ENCODE data around the gene PDCD4. TPM values are rescaled to one million over a fixed set of nuclear protein-coding genes. Genes with fewer than 3 reads are reported as not detected.

The PDCD4 gene
- total RNA-seq, 1 experiment from 2014 or later: 133 TPM

DNA sequence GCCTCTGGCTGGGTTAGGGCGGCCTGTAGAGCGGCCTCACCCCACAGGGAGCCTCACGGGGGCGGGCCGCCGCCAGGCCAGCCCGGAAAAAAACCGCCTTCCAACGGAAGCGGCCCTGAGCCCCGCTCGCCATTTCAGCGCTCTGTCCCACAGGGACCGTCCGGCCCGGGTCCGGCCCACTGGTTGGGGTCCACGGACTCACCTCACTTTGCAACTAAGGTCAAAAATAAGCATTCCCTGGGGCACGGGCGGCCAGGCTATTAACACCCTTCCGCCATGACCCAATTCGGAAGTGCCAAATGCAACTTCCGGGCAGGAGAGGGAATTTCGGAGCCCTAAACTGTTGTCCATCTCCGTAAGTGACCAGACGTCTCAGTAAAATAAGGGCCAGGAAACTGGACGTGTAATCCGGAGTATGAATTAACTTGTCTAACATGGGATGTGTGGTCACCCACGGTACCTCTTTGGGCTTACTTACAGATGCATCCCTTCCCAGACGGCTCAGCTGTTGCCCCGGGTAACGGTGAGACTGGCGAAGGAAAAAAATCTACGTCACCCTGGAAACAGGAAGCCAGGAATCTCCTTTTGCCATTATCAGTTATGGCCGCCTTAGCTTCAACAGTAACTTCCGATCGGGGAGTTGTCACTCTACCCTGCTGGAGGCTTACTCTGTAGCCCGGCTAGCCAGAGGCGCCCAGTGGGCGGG lies 47.1 kb downstream of the PDCD4 start, which contains the start of gene BBIP1:
TSS of gene BBIP1 (minus strand) at position 538 of the 706 bp plus-strand sequence. CDS start 1,023 bp downstream, outside the sequence.
- H3K36me3 Mint-ChIP-seq (ENCODE audit: insufficient read depth, unreplicated experiment): peaks cover 18% of the 10 kb centered on the region
- H3K4me3 Mint-ChIP-seq (ENCODE audit: unreplicated experiment): peak within 1 kb of the TSS; percentile 89
- H3K4me1 Mint-ChIP-seq (ENCODE audit: insufficient read depth, unreplicated experiment): peaks cover 22% of the 10 kb centered on the region
- H3K27me3 Mint-ChIP-seq (ENCODE audit: insufficient read depth, unreplicated experiment): no peaks in the 10 kb centered on the region
- intact Hi-C loops (cut with micrococcal nuclease): loop anchor here (1.0 to 2.0 kb wide), 2 partner anchors 16 to 172 kb away; no protein-coding TSS in a partner anchor
- BruUV-seq (replicated peaks): TSS peak; percentile 49
- H3K9me3 Mint-ChIP-seq (ENCODE audit: unreplicated experiment): no peaks in the 10 kb centered on the region
- peak; percentile 100 for DNase-seq (ENCODE audit: unreplicated experiment)
- peak within 1 kb of the TSS; percentile 100 for H3K27ac Mint-ChIP-seq (ENCODE audit: low read depth, unreplicated experiment)
- POLR2A ChIA-PET: interaction anchor here (0.6 to 5.5 kb wide), 50 partner anchors 9 to 1266 kb away, joined by 3 to 129 read pairs (median 4); partner anchors contain the start of genes PDCD4 and SMNDC1
- CTCF ChIA-PET: interaction anchor here (0.6 to 1.4 kb wide), 5 partner anchors 12 to 613 kb away, joined by 3 to 5 read pairs (median 3); no protein-coding TSS in a partner anchor
- TF ChIP-seq, protein P1, sequence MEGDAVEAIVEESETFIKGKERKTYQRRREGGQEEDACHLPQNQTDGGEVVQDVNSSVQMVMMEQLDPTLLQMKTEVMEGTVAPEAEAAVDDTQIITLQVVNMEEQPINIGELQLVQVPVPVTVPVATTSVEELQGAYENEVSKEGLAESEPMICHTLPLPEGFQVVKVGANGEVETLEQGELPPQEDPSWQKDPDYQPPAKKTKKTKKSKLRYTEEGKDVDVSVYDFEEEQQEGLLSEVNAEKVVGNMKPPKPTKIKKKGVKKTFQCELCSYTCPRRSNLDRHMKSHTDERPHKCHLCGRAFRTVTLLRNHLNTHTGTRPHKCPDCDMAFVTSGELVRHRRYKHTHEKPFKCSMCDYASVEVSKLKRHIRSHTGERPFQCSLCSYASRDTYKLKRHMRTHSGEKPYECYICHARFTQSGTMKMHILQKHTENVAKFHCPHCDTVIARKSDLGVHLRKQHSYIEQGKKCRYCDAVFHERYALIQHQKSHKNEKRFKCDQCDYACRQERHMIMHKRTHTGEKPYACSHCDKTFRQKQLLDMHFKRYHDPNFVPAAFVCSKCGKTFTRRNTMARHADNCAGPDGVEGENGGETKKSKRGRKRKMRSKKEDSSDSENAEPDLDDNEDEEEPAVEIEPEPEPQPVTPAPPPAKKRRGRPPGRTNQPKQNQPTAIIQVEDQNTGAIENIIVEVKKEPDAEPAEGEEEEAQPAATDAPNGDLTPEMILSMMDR (IDR thresholded peaks at IDR 0.05; ENCODE audit: unreplicated experiment): no peak

DNA sequence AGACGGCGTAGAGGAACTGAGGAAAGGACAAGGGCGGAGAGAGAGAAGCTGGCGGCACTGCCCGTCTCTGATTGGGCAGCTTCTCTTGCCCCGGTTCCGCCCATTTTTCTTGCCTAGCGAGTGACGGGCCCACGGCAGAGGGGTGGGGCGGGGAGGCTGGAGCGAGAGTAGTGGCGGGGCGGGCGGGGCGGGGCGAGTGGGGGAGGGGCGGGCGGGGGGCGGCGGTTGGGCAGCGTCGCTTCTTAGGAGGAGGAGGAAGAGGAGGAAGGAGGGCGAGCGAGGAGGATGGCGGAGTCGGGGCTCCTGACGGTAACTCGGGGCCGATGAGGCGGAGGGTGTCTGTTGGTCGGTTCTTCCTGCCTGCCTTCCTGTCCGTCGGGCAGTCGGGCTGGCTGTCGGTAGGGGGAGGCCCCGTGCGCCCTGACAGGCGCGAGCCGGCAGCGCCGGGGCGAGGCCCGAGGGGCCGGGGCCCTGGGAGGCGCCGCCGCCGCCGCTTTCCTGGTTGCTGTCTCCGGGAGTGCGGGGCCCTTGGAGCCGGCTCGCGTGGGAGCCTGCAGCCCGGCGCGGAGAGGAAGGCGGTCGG lies 47.7 kb downstream of the PDCD4 start, which contains the start of gene SHOC2:
TSS of gene SHOC2 (plus strand) at position 256 of the 583 bp plus-strand sequence. CDS start 44,755 bp downstream, outside the sequence.
- CTCF ChIA-PET: no interaction called here
- H3K27me3 Mint-ChIP-seq (ENCODE audit: insufficient read depth, unreplicated experiment): no peaks in the 10 kb centered on the region
- H3K36me3 Mint-ChIP-seq (ENCODE audit: insufficient read depth, unreplicated experiment): peaks cover 18% of the 10 kb centered on the region
- no peaks in the 10 kb centered on the region for H3K9me3 Mint-ChIP-seq (ENCODE audit: unreplicated experiment)
- BruUV-seq (replicated peaks): no TSS peak
- intact Hi-C loops (cut with micrococcal nuclease): loop anchor here (2.0 kb wide), 1 partner anchor 17 kb away; no protein-coding TSS in a partner anchor
- POLR2A ChIA-PET: interaction anchor here (0.6 to 5.5 kb wide), 30 partner anchors 8 to 615 kb away, joined by 3 to 129 read pairs (median 4); partner anchors contain the start of gene SMNDC1
- peak within 1 kb of the TSS; percentile 89 for H3K4me3 Mint-ChIP-seq (ENCODE audit: unreplicated experiment)
- no peak for DNase-seq (ENCODE audit: unreplicated experiment)
- H3K27ac Mint-ChIP-seq (ENCODE audit: low read depth, unreplicated experiment): peak within 1 kb of the TSS; percentile 100
- H3K4me1 Mint-ChIP-seq (ENCODE audit: insufficient read depth, unreplicated experiment): peaks cover 28% of the 10 kb centered on the region
- TF ChIP-seq, protein P1 (IDR thresholded peaks at IDR 0.05; ENCODE audit: unreplicated experiment): peak; percentile 13

DNA sequence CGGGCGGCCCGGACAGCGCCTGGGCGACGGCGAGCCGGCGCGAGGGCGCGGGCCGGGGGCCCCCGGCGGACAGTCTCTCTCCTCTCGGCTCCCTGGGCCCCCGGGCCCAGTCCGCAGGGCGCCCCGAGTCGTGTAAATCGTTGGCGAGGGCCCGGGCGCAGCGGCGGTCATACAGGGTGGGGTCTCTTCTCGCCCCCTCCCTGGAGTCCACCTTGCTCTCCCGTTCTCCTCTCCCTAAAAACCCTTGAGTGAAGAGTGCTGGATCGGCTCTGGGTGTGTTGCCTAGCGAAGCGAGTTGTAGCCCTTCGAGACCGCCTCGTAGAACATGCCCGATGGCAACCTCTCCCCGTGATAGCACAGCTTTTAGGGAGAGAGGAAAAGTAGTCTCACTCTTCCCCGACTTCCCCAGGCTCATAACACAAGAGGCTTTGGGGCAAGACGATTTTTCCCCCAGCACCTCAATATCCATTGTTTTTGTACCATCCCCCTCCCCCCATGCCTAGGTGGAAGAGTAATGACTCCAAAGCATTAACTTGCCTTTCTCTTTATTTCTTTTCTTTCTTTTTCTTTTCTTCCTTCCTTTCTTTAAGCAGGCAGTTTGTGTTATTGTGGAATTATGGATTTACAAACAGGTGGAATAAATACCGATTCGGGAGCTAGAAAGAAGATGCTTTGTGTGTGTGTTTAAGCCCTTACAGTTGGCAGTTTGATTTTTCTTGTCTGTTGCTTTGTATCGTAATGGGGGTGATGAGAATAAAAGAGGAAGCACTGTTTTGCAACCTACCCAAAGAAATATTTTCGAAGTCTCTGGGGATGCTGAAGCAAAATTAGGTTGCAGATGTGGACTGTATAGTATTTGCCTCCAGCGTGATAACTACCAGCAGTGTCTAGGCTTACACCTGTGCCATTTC lies 48.5 kb downstream of the PDCD4 start:
- H3K9me3 Mint-ChIP-seq (ENCODE audit: unreplicated experiment): no peaks in the 10 kb centered on the region
- H3K36me3 Mint-ChIP-seq (ENCODE audit: insufficient read depth, unreplicated experiment): peaks cover 16% of the 10 kb centered on the region
- H3K4me1 Mint-ChIP-seq (ENCODE audit: insufficient read depth, unreplicated experiment): peaks cover 28% of the 10 kb centered on the region
- TF ChIP-seq, protein P1 (IDR thresholded peaks at IDR 0.05; ENCODE audit: unreplicated experiment): no peak
- ChIA-PET CTCF (interaction anchor here (0.6 to 1.4 kb wide), 3 partner anchors 24 to 1217 kb away, joined by 3 read pairs; no protein-coding TSS in a partner anchor), POLR2A (interaction anchor here (0.6 to 4.0 kb wide), 26 partner anchors 8 to 1535 kb away, joined by 3 to 17 read pairs (median 3); no protein-coding TSS in a partner anchor)
- peak overlapping the region; percentile 89 for H3K4me3 Mint-ChIP-seq (ENCODE audit: unreplicated experiment)
- intact Hi-C loops (cut with micrococcal nuclease): loop anchor here (2.0 to 5.0 kb wide), 2 partner anchors 17 to 117 kb away; no protein-coding TSS in a partner anchor
- peak overlapping the region; percentile 100 for H3K27ac Mint-ChIP-seq (ENCODE audit: low read depth, unreplicated experiment)
- no peaks in the 10 kb centered on the region for H3K27me3 Mint-ChIP-seq (ENCODE audit: insufficient read depth, unreplicated experiment)
- BruUV-seq (replicated peaks): no TSS peak
- peak; percentile 58 for DNase-seq (ENCODE audit: unreplicated experiment)

Measured in MCF 10A (cell line).